ENCODE data around the gene LRRC9. TPM values are rescaled to one million over a fixed set of nuclear protein-coding genes. Genes with fewer than 3 reads are reported as not detected.

LRRC9 gene
- total RNA-seq, 2 experiments from 2014 or later: not detected

- ChIA-PET CTCF (no interaction called here), POLR2A (no interaction called here)
Observed at GRCh38 chr14:60106339-60106738, 186.4 kb downstream of the LRRC9 start.

GRCh38 chr14:60107477-60107876 lies 187.5 kb downstream of the LRRC9 start:
- CTCF ChIA-PET: no interaction called here
- no peak for DNase-seq
- Mint-ChIP-seq H3K27me3 (no peaks in the 10 kb centered on the region), H3K9me3 (peaks cover 2% of the 10 kb centered on the region), H3K4me1 (peaks cover 1% of the 10 kb centered on the region), H3K36me3 (ENCODE audit: low read depth) (peaks cover 24% of the 10 kb centered on the region), H3K27ac (no peak overlapping the region), H3K4me3 (no peak overlapping the region)
- POLR2A ChIA-PET: no interaction called here

More at GRCh38 chr14:60106339-60106738, 186.4 kb downstream of the LRRC9 start:
- H3K36me3 Mint-ChIP-seq (ENCODE audit: low read depth): peaks cover 29% of the 10 kb centered on the region
- H3K27ac Mint-ChIP-seq: no peak overlapping the region
- H3K4me3 Mint-ChIP-seq: no peak overlapping the region
- H3K9me3 Mint-ChIP-seq: peaks cover 2% of the 10 kb centered on the region
- no peak for DNase-seq
- H3K27me3 Mint-ChIP-seq: no peaks in the 10 kb centered on the region
- H3K4me1 Mint-ChIP-seq: peaks cover 3% of the 10 kb centered on the region

DNA sequence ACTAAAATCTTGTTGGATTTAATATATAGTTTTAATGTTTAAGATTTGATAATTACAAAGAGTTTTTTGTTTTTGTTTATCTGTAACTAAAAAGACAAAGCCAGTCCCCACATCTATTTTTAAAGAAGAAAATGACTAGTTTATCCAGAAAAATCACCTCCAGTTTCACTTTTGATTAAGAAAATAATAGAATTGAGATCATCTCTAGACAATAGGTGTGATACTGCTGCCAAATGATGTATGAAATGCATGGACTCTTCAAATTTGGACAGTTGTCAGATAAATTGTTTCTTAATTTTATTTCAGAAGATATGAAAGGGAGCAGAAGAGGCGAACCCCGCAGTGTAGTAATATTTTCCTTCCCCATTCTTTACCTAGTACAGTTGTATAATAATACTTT lies 191.8 kb downstream of the LRRC9 start:
- Mint-ChIP-seq H3K4me1 (peaks cover 3% of the 10 kb centered on the region), H3K9me3 (peaks cover 2% of the 10 kb centered on the region), H3K27me3 (no peaks in the 10 kb centered on the region), H3K27ac (no peak overlapping the region), H3K36me3 (ENCODE audit: low read depth) (peaks cover 29% of the 10 kb centered on the region), H3K4me3 (no peak overlapping the region)
- POLR2A ChIA-PET: no interaction called here
- DNase-seq: no peak
- CTCF ChIA-PET: no interaction called here

Other genes with a start within 250 kb of the LRRC9 start
- gene RTN1, start 49.4 kb upstream of the LRRC9 start, total RNA-seq: not detected
- 10 to 100 TPM; 33.3 to 36.9 TPM for gene PCNX4, start 171.8 kb downstream of the LRRC9 start, total RNA-seq
- gene DHRS7, start 245.3 kb downstream of the LRRC9 start, total RNA-seq: 10 to 100 TPM; 36.9 to 44.8 TPM